HEK293 (cell line): ENCODE results near the gene MAPRE3.

ENCODE experiments used
- CTCF ChIP-seq: fragments of 450-650 bp; formaldehyde crosslinking; IDR thresholded peaks from 2 replicates; pipeline ENCODE4 v1.5.1; 2016; ENCODE audit warnings: missing biosample characterization, missing genetic modification characterization
- KLF9 ChIP-seq: fragments of 450-650 bp; formaldehyde crosslinking; IDR thresholded peaks from 2 replicates; pipeline ENCODE4 v1.5.1; 2016; ENCODE audit warnings: missing biosample characterization, missing genetic modification characterization, low read depth
- TCF7L2 ChIP-seq: IDR thresholded peaks from 2 replicates; pipeline ENCODE4 v1.6.1; 2011; ENCODE audit warnings: low read depth, mild to moderate bottlenecking, inconsistent platforms, low read length, moderate library complexity, borderline replicate concordance
- ZFP37 ChIP-seq: fragments of 450-650 bp; formaldehyde crosslinking; IDR thresholded peaks from 2 replicates; pipeline ENCODE4 v1.5.1; 2016; ENCODE audit warnings: missing biosample characterization, missing genetic modification characterization
- ZNF121 ChIP-seq: fragments of 450-650 bp; formaldehyde crosslinking; IDR thresholded peaks from 2 replicates; pipeline ENCODE4 v1.5.1; 2016; ENCODE audit warnings: missing biosample characterization, missing genetic modification characterization
- ZNF561 ChIP-seq: fragments of 450-650 bp; IDR thresholded peaks from 2 replicates; pipeline ENCODE4 v1.5.1; 2018; ENCODE audit warnings: missing biosample characterization, missing genetic modification characterization, borderline replicate concordance
- ZNF645 ChIP-seq: fragments of 450-650 bp; formaldehyde crosslinking; IDR thresholded peaks from 2 replicates; pipeline ENCODE4; 2016; ENCODE audit warnings: missing biosample characterization, missing genetic modification characterization
- TF ChIP-seq, protein P1 (sequence below): fragments of 450-650 bp; formaldehyde crosslinking; IDR thresholded peaks from 2 replicates; pipeline ENCODE4 v1.5.1; 2016; ENCODE audit warnings: missing biosample characterization, missing genetic modification characterization

- TF ChIP-seq ZFP37 (tag by site-specific recombination) (no peak), ZNF645 (tag by site-specific recombination) (no peak), CTCF (tag by site-specific recombination) (no peak), ZNF561 (tag by site-specific recombination) (no peak), ZNF121 (no peak), TCF7L2 (no peak), KLF9 (tag by site-specific recombination) (no peak)
- TF ChIP-seq, protein P1, sequence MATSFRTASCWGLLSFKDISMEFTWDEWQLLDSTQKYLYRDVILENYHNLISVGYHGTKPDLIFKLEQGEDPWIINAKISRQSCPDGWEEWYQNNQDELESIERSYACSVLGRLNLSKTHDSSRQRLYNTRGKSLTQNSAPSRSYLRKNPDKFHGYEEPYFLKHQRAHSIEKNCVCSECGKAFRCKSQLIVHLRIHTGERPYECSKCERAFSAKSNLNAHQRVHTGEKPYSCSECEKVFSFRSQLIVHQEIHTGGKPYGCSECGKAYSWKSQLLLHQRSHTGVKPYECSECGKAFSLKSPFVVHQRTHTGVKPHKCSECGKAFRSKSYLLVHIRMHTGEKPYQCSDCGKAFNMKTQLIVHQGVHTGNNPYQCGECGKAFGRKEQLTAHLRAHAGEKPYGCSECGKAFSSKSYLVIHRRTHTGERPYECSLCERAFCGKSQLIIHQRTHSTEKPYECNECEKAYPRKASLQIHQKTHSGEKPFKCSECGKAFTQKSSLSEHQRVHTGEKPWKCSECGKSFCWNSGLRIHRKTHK (tag by site-specific recombination): no peak
These were observed 21.6 kb upstream of the MAPRE3 start for GRCh38 chr2:26948800-26949199.
